Activated effector memory CD4-positive, alpha-beta T cell treated with Interleukin-2 at 50 U/mL for 16 hours (primary cell): ENCODE results near the gene FAAP24.
"Not testable (repeated sequence)": the region's sequence is repeated elsewhere in the genome, so short reads cannot be mapped to it uniquely, and the experiment has no call there.

ENCODE experiments used
- DNase-seq: peaks from one replicate; pipeline ENCODE4 v3.0.0-alpha.2; 2020

FAAP24 gene

DNA sequence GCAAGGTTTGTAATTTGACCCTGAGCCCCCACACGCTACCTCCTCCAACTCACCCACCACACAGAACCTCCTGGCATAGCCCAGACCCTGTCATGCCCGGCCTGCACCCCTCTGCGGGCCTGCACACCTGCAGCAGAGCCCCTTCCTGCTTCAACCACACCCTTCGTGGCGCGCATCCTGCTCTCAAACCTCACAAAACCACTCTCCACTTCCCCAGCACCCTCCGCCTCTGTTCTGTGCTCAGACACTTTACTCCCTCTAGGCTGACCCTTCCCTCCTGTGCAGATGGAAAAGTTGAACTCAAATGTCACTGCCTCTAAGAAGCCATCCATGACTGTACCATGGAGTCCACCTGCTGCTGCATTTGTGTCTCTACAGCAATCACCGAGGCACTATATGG is 28.5 kb downstream of the FAAP24 start:
- peak; percentile 19 for DNase-seq

GRCh38 chr19:33000910-33001309 is 28.9 kb downstream of the FAAP24 start:
- DNase-seq = no peak

- DNase-seq = not testable (repeated sequence)
These were observed 30.3 kb downstream of the FAAP24 start for GRCh38 chr19:33002126-33002865.

GRCh38 chr19:33003424-33004024 is 31.5 kb downstream of the FAAP24 start:
- DNase-seq = not testable (repeated sequence)

DNA sequence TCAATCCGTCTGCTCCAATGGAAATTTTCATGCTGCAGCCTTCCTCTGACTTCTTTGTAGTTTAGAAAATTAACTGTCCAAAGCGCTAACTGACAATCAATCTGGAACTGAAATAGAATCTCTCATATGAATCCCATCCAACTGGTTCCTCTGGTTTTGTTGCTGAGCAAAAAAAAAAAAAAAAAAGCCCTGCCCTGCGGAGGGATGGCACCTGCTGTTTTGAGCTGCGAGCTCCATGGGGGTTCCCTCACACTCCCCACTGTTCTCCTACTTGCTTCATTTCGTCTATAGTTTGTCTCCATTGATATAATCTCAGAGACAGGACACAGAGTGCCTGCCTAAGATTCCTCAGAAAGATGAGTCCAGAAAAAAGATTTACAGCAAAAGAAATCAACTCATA is 33.4 kb downstream of the FAAP24 start:
- no peak for DNase-seq

DNA sequence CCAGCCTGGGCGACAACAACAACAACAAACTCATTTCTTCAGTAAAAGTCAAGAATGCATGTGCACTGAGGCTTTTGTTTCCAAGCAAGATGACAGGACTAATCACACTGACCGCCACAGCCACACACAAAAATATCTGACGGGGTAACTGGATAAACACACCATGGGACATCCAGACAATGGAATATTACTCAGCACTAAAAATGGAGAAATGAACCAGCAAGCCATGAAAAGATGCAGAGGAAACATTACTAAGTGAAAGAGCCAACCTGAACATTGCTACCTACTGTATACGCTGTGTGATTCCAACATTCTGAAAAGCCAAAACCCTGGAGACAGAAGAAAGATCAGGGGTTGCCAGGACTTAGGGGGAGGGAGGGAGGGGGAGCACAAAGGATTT is 36.7 kb downstream of the FAAP24 start:
- no peak for DNase-seq

- not testable (repeated sequence) for DNase-seq
These were observed 38.8 kb downstream of the FAAP24 start for GRCh38 chr19:33010891-33011290.

DNA sequence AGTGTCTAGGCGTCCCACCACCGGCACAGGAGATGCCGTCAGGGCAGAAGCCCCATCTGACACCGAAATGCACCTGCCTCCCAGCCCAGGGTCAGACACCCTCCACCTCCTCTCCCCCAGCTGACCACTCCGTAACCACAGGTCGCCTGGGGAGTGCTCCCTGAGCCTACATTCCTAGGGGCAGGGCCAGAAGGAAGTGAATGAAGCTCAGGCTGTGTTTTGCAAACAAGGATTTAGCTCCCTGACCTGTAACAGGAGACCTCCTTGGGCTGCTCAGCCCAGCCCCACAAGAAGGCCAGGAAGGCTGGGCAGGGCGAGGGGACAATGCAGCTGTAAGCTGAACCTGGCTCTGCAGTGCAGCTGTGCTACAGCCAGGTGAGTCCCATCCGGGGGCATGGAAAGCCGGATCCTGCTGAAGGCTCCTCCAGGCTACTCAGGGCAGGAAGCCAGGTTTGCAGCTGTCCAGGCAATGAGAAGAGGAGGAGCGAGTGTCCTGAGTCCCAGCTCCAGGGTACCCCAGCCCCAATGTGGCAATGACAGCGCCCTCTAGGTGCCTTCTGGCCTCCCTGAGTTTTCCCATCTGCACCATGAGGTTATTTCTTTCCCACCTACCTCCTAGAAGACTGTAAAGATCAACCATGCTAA is 50.6 kb downstream of the FAAP24 start:
- DNase-seq = no peak

DNA sequence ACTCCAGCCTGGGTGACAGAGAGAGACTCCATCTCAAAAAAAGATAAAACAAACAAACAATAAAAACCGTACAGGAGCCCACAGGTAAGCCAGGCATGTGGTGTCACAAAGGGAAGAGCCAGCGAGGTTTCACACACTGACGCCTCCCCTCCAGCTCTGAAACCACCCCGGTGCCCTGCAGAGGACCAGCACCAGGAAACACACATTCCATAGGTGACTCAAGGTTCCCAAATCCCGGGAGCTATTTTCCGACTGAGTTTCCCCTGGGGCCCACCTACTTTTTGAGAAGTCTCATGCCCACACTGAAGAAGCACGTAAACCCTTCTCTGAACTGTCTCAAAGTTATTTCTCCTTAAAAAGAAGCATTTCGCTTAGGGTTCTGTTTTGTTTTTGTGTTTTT is 52.4 kb downstream of the FAAP24 start:
- DNase-seq = no peak

DNA sequence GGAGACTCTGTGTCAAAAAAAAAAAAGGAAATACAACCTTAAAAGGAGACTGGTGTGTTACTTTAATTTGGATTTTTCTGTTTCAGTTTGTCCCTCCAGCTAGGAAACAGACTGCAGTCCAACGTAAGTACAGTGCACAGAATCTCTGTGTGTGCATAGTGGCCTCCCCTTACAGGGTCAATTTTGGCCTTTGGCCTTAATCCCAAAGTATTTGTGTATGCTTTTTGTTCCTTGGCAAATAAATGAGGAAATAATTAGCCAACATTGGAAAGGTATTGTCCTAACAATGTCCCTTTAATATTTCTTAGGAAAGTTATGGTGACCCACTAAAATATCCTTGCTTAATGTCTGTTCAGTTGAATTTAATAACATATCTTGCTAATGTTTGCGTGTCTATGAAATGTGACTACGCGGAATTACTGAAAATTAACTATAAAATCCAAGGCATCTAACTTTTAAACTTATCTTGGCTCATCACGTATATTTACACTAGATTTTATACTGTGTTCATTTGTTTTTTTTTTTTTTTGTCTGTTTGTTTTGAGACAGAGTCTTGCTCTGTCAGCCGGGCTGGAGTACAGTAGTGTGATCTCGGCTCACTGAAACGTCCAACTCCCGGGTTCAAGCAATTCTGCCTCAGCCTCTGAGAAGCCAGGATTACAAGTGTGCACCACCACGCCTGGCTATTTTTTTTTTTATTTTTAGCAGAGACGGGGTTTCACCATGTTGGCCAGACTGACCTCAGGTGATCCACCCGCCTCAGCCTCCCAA is 53.6 kb downstream of the FAAP24 start:
- not testable (repeated sequence) for DNase-seq

DNA sequence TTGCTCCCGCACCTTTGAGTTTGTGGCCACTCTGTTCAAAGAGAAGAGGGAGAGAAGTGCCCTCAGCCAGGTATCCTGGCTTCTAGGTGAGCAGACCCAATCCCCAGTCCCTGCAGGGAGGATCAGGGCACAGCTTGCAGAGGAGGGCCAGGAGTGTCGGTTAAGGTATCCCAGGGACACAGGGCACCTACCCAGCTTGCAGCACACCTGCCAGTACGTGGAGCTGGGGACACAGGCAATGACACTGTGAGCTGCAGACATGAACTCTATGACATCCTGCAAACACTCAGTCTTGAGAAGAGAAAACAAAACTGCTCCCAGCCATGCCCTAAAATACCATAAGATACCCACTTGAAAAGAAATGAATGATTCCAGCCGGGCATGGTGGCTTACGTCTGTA is 54.6 kb downstream of the FAAP24 start:
- DNase-seq = not testable (repeated sequence)
